ENCODE measurements around the gene ATP11A.
"Not testable (repeated sequence)": the region's sequence is repeated elsewhere in the genome, so short reads cannot be mapped to it uniquely, and the experiment has no call there.

ATP11A gene

DNA sequence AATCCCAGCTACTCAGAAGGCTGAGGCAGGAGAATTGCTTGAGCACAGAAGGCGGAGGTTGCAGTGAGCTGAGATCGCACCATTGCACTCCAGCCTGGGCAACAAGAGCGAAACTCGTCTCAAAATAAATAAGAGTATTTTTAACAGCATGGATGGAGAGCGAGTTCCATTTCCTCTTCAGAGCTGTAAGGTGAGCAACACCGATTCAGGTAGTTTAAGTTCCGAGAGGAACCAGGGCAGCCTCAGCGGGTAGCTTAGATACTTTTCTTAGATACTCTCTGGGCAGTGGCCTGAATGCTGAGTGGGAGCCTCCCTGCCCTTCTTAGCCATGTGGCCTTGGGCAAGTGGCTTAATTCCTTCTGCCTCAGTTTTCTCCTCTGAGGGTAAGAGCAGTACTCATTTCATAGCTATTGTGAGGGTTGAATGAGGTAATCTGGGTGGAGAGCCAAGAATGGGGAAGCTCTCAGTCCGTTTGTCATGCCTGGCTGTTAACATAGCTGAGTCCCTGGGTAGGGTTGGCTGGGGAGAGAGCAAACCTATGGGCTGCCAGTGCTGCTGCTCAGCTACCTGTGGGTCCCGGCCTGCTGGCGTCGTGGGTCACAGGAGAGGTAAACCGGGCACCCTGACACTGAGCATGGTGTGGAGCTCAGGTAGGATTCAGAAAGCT is 4.1 kb downstream of the ATP11A start:
- DNase-seq: no peak

DNA sequence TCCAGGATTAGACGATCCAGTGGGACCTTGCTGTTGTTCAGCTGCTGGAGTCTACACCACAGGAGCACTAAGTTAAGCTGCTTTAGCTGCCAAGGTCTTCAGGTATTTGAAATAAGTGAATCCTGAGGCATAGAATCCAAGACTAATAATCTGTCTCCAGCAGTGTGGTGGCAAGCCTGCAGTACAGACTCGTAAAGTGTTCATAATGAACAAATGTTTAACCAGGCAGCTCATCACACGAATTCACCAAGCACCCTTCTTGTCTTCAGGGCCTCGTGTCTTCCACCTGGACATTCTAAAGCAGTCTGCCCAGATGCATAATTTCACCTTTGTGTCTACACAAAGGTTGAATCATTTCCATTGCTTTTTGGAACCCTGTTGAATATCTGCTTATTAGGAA is 5.3 kb downstream of the ATP11A start:
- DNase-seq: no peak

DNA sequence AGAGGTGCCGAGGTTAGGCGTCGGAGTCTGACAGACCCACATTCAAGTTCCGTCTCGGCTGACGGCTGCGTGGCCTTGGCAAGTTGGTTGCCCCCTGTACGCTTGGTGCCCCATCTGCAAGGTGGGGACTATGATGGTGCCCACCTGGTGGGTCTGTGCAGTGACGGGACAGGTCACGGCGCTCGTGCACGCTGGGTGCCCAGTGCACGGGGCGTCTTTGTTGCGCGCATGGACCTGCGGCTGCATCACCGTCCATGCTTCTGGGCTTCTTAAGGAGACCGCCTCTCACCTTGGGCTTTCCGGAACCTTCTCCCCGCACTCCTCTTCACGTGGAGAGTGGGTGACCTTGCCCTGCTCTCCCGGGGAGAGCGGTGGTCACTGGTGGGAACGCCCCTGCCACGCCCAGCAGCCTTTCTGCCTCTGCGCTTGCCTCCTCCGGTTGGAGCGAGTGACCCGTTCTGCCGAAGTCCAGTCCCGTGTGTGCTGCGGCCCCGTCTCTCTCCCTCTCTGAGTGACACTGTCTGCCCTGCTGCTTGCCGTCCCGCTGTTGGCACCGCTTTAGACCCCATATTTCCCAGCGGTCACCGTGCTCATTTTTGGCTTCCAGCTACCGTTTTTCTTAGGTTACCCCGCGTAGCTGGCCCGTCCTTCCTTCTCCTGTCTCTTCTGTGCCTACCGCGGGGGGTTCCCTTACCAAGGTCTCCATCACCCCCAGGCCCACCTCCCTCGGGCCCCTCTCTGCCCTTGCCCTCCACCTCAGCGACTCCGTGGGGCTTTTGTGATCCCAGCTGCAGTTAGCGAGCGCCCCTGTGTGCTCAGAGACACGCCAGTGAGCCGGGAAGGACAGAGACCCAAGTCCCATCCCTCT is 6.4 kb downstream of the ATP11A start:
- no peak for DNase-seq

DNA sequence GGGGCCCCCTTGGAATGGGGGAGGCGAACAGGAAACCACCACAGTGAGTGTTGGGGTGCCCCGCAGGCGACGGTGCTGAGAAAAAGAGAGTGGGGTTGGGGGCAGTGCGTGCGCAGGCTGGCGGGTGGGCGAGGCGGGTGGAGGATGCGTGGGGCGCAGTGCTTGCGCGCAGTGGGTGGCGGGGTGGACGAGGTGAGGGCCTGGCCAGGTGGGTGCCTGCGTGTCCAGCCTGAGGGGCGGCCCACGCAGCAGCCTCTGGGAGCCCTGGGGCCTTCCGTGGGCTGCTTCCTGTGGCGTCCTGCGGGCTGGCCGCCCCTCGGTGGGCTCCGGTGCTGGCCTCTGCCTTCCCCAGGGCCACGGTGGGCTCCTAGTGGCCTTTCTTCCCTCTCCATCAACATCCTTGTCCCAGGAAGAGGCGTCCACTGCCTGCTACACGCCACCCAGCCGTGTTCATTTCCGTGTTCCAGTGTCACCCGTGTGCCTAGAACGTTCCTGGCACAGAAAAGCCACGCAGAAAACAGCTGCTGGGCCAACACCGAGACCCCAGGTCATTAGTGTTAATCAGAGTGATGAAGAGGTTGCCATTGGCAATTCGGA is 7.1 kb downstream of the ATP11A start:
- DNase-seq: no peak

DNA sequence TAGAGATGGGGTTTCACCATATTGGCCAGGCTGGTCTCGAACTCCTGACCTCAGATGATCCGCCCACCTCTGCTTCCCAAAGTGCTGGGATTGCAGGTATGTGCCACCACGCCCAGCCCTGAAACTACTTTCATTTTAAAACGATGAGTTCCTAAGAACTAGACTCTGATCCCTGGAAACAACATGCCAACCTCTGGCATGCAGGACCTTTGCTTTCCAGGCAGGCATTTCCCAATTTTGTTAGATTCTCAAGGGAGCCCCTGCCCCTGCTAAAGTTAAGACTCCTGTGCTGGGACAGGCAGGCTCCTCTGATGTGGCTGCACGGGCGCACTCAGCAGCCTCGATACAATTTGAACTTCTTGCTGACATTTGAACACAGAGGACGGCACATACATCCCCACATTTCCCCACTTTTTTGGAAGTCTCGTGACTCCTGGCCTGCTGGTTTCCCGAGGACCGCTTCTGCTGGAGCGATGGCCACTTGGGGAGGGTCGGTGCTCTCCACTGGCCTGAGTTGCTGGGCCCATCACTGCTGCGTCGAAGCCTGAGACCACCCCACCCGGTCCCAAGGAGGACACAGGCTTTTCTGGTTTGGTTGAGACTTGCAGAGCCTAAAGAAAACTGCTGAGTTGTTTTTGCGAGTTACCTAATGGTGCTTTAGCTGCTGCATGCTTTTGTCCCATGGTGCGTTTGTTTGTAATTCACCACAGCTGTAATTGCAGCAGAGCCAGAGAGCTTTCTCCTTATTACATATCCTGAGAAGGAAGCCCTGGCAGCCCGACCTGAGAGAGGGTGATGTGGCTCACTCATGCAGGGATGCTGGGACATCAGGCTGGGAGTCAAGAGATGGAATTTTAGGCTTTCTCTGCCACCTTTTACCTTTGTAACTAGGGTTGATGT is 8.2 kb downstream of the ATP11A start:
- no peak for DNase-seq

DNA sequence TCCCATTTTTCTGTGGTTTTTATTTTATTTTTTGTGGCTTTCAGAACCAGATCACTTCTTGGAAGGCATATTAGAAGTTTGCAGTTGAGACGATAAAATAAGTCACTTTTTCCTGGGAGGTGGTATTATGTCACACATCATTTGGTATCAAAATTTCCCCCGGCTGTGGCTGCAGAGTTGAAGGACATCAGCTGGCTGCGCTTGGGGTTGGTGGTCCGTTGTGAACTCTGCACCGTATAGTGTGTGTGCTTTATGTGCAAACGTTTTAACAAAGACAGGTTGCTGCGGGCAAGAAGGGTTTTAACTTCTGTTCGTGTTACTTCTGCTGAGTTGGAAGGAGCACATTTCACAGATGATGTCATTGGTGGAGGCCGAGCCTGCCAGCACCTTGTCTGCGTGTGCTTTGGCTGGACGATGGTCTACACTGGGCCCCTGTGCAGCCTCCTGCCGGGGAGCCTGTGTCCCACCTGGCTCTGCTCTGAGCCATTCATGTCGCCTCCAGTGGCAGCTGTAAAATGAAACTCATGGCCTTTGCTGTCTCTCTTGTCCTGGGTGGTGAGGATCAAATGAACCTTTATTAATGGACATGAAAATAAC is 9.6 kb downstream of the ATP11A start:
- no peak for DNase-seq

DNA sequence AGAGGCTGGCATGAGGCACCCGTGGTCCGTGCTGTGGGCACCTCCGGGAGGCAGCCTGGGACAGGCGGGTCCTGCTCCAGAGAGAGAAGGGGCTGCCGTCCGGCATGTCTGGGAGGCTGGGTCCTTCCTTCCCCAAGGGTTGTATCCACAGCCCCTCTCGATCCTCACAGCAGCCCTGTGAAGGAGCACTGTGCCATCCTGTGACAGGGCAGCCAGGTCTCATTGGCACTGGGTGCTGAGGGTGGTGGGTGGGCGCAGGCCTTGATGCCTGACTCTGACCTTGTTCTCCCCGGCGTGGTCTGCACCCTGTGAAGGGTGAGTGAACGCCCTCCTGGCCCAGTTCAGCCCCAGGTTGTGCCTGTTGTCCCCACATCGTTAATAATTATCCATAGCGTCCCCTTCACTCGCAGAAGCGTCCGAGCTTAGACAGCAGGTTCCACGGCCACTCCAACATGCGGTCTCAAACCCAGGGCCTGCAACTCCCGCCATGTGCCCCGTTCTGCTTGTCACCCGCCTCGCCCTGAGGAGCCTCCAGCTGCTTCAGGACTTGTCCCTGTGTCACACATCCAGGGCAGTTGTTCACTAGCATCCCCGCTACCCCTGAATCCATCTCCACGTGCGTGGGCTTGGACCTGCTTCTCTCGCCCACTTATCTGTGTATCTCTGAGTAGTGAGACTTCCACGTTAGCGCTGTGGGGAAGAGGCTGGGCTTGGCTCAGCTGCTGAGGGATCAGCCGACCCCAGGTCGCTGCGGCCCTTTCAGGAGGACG is 10.6 kb downstream of the ATP11A start:
- DNase-seq: no peak

DNA sequence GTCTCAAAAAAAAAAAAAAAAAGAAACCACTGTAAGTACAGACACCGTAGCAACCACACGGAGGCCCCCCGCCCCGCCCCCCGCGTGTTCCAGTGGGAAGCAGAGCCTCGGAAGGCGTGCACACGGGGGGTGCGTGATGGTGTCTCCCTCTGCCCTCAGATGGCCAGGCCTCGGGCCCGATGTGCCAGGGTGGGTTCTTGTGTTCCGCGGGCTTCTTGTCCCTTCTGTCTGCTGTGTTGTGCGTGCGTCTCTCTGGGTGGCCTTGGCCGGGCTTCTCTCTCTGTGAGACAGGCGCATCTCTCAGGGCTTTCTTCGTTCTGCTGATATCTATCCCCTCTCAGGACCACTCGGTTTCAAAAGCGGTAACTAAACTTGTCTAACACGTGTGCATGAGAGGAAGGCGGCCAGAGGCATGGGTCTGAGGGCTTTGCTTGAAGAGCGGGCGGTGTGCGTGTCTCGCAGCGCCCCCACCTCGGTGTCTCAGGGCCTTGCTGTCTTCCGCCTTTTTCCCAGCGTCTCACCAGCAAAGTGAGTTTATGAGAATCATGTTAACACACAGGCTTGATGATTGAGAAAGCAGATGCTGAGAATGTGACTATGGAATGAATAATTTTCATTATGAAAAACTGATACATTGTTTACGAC is 12.6 kb downstream of the ATP11A start:
- DNase-seq: no peak

DNA sequence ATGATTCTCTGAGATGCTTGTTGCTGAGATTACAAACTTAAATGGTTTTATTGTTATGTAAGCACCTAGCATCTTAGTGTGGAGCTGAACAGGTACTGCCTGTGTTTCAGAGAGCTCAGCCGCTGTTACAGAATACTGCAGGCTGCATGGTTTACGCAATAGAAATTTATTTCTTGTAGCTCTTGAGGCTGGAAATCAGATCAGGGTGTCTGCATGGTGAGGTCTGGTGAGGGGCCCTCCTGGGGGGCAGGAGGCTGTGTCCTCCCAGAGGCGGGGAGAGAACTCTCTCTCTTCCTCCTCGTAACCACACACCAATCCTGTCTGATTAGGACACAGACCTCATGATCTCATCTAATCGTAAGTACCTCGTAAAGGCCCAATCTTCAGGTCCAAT is 13.1 kb downstream of the ATP11A start:
- no peak for DNase-seq

DNA sequence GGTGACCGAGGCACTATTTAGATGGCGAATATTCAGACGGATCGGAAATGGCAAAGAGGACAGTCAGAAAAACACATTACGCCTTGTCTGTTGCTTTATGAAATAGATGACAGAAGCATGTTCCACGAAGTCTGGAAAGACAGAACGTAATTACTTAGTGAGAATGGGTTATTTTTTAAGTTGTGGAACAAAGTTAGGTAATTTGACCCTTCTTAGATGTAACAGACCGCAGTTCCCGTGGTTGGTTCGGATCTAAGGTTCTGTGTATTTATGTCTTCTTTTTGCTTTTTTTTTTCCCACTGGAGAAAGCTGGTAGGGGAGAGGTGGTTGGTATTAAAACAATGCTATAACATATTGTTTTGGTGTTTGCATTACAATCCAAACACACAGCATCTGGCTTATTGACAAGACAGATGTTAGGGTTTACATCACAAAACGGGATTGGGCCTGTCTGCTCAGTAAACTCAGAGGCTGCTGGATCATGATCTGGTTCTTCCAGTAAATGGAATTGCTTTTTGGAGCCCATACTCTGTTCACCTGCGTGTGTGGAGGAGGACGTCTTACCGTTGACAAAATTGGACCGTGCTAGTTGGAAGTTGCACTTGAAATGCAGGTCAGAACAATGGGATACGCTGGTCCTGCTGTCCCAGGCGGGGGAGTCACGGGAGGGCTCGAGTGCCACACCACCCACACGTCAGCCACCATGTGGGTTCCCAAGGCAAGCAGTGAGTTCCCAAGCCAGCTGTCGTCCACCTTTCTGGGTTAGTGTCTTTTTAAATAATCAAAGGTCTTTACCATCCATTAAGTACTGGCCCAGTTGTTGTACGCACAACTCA is 13.8 kb downstream of the ATP11A start:
- DNase-seq: no peak

DNA sequence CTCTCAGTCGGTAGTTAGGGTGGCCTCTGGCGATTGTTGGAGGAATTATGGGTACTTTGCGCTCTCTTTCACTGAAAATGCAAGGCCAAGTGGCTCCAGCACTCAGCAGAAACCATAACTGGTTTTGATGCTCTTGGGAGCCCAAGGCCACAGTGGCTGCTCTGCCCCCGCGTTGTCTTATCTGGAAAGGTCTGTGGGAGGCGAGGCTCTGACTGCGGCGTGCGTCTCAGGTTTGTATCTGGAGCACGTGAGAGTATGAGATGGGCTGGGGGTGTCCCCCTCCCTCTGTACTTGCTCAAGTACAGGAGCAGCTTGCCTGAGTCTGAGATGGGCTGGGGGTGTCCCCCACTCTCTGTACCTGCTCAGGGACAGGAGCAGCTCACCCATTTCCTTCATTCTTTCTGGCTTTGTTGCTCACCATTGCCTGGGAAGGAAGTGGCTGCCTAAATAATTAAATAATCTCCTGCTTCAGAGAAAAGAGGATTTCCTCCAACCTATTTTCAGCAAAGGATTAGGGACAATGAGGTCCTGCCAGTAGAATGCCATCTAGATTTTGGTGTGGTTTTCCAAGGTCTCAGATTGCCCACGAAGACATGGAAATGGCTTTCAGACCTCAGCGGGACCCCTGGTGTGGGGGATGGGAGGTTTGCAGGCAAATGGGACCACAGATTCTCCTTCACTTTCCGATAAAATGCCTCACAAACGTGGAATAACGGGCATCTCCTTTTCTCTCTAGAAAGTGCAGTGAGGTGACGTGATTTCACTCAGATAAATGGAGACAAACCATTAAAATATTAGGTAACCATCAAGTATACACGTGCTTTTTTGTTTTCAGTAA is 14.7 kb downstream of the ATP11A start:
- DNase-seq: no peak

DNA sequence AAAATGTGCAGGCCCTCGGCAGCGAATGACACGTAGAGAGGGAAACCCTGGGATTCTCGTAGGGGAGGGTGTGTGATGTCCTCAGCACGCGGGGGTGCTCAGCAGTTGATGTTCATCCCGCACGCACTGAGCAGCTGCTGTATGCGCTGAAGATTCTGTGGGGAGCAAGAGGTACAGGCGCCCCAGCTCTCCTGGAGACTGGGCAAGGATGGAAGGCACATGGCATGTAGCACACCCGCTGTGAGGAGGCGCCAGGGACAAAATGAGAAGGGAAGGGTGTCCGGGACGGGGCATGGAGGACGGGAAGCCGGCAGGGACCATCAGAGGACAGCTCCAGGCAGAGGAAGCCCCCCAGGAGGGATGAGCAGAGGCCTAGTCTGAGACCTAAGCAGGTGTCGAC is 15.4 kb downstream of the ATP11A start:
- DNase-seq: no peak

DNA sequence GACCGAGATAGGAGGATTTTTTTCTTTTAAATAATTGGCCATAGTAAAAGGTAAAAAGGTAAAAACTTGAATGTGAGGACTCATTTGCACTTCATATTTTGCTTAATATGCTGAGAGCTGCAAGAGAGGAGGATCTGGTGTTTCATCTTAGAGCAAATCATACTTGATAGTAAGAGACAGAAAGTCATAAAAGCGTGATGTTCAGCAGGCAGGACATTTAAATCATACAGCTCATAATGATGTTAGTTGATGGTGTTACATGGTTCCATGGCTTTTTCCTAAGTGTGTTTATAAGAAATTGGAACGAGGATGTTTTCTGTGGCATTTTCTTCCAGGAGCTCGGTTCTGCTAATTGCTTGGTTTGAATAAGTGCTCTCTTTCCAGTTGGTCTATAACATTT is 16.3 kb downstream of the ATP11A start:
- DNase-seq: no peak

DNA sequence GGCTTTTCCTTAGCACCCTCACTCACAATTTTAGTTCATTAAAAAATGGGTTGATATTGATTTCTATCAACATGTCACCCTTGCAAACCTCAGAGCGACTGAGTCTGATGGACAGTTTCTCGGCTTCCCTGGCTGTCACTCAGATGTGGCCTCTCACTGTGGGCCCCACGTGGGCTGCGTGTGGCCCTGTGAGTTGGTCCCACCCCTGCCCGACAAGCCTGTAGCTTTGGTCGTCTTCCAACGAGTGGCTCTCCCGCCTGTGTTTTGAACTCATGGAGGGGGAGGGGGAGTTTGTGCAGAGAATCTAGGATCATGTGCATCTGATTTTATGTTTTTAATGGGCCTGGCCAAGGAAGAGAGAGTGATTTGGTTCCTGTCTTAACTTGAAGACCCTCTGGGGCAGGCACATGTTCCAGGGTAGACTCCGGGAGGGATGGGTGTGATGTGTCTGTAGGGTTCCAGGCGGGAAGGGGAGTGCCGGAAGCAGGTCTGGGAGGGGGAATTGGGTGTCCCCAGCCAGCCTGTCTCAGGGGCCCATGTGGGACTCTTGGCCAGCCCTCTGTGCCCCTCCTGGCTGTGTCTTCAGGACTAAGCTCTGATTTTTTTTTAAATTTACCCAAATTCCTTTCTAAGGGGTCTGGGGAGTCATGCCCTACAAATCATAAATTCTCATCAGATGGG is 18.9 kb downstream of the ATP11A start:
- no peak for DNase-seq

DNA sequence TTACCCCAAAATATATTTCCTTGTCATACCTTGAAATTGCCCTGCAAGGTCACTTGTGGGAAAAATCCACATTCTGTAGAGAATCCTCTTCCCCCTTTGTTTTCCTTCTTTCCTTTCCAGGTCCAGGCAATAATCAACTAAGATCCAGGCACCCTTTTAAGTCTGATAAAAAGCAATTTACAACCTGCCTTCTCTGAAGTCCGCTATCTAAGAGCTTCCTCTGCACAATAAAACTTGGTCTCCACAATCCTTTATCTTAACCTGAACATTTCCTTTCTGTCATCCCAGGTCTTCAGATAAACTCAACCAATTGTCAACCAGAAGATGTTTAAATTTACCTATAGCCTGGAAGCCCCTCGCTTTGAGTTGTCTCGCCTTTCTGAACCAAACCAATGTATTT is 19.5 kb downstream of the ATP11A start:
- not testable (repeated sequence) for DNase-seq

DNA sequence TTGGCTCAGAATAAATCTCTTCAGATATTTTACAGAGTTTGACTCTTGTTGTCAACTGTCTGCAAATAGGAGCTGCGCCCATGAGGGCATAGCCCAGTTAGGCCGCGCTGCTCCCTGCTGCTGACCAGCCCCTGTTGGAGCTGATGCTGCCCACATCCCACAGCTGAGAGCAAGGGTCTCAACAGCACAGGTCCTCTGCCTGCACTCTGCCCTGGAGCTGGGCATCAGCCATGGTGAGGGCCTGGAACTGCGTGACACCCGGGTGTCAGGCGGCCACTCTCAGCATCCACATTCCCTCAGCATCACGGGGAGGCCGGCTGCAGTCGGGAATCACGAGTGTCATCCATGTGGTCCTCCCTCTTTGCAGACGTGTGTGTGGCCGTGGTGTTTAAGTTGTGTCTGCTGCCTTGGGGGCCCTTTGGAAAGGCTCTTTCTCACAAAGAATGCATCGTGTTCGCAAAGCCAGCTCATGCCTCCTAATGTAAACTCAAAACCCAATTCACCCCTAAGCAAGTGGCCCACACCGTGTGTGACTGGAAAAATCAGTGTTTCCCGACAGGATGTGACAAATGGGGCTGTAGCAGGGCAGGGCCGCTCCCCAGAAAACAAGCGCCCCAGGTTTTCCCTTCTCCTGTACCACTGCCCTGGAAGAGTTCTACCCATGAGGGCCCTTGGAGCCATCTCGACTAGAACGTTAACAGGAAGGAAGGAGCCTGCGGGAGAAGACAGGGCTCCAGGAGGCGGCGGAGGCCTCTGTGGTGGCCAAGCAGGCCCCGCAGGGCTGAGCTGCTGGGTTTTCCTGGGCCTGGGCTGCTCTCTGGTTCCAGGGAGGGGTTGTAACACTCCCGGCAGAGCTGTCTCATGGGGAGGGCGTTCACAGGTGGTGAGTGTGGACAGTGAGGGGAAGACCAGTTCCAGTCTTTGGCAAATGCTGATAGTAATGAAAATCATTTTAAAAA is 20.3 kb downstream of the ATP11A start:
- DNase-seq: no peak

DNA sequence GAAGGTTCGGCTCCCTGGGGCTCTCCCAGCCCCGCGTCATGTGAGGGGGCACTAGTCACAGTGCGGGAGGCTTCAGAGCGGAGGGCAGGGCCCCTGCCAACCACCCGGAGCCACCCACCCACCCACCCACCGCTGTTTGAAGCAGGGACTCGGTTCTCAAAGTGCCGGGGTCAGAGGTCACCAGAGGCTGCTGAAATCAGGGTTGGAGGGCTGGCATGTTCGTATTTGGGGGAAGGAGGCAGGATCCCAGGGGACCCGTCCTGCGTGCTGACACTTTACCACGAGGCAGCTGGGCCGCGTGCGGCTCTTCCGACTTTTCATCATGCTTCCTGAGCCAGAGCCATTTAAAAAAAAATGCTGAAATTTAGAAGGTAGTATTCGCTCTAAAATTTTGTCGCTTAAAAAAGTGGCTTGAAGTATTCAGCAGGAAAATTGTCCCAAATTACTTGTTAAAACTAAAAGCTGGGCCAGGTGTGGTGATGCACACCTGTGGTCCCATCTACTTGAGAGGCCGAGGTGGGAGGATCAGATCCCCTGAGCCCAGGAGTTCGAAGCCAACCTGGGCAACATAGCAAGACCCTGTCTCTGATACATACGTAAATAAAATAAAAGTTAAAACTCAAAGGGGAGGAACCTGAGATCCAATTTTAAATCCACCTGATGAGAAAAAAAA is 21.2 kb downstream of the ATP11A start:
- DNase-seq: no peak

Measured in NCI-H446 treated with DMSO at 0.1 percent for 48 hours (cell line).